Astrocyte of the hippocampus (primary cell): ENCODE data around the gene HSF2.

Source experiments
- DNase-seq: peaks from one replicate; pipeline ENCODE4 v3.0.0; 2011; ENCODE audit warnings: low read depth, low spot score

HSF2 gene

GRCh38 chr6:122399348-122400120, at the start of gene HSF2:
Gene HSF2, plus strand, starts transcription at chr6:122399652. Its CDS starts 86 bp downstream, at chr6:122399738.
- peak; percentile 100 for DNase-seq

GRCh38 chr6:122352981-122353664, 46.3 kb upstream of the HSF2 start:
- DNase-seq = no peak

- no peak for DNase-seq
Observed at GRCh38 chr6:122360809-122361208, 38.6 kb upstream of the HSF2 start.

GRCh38 chr6:122361314-122361979, 38.0 kb upstream of the HSF2 start:
- no peak for DNase-seq

- DNase-seq = no peak
Observed at GRCh38 chr6:122363769-122364483, 35.5 kb upstream of the HSF2 start.

GRCh38 chr6:122365775-122366403, 33.6 kb upstream of the HSF2 start:
- no peak for DNase-seq

GRCh38 chr6:122367171-122367570, 32.3 kb upstream of the HSF2 start:
- DNase-seq = no peak

- DNase-seq = no peak
Observed at GRCh38 chr6:122369536-122369935, 29.9 kb upstream of the HSF2 start.

- DNase-seq = peak; percentile 23
Observed at GRCh38 chr6:122372647-122373046, 26.8 kb upstream of the HSF2 start.

GRCh38 chr6:122374307-122374706, 25.1 kb upstream of the HSF2 start:
- DNase-seq = no peak

GRCh38 chr6:122376246-122376645, 23.2 kb upstream of the HSF2 start:
- DNase-seq = no peak

GRCh38 chr6:122381494-122382265, 17.8 kb upstream of the HSF2 start:
- DNase-seq = peak; percentile 79

- no peak for DNase-seq
Observed at GRCh38 chr6:122385857-122386612, 13.4 kb upstream of the HSF2 start.

GRCh38 chr6:122388945-122389344, 10.5 kb upstream of the HSF2 start:
- DNase-seq = no peak

GRCh38 chr6:122389704-122390372, 9.6 kb upstream of the HSF2 start:
- no peak for DNase-seq

- DNase-seq = no peak
Observed at GRCh38 chr6:122392564-122393350, 6.7 kb upstream of the HSF2 start.

- DNase-seq = no peak
Observed at GRCh38 chr6:122393351-122393896, 6.0 kb upstream of the HSF2 start.

- no peak for DNase-seq
Observed at GRCh38 chr6:122394016-122394415, 5.4 kb upstream of the HSF2 start.

- no peak for DNase-seq
Observed at GRCh38 chr6:122399055-122399347, 451 bp upstream of the HSF2 start.
